LHCN-M2 (cell line): Measurements from ENCODE around the gene CENPN. TPM values are rescaled to one million over a fixed set of nuclear protein-coding genes. Genes with fewer than 3 reads are reported as not detected.

Experiments
- DNase-seq: peaks from one replicate; pipeline ENCODE4 v3.0.0-alpha.2; 2012; ENCODE audit warnings: low read depth
- total RNA-seq: library from RNA; depleted of rRNA; stranded (reverse); fragments of >200 nt; gene quantifications from 2 replicates; pipeline ENCODE4 v1.2.3, GENCODE V29; 2014; rRNA removed

Gene CENPN
- total RNA-seq, 1 experiment from 2014 or later = 73.5 TPM

DNA sequence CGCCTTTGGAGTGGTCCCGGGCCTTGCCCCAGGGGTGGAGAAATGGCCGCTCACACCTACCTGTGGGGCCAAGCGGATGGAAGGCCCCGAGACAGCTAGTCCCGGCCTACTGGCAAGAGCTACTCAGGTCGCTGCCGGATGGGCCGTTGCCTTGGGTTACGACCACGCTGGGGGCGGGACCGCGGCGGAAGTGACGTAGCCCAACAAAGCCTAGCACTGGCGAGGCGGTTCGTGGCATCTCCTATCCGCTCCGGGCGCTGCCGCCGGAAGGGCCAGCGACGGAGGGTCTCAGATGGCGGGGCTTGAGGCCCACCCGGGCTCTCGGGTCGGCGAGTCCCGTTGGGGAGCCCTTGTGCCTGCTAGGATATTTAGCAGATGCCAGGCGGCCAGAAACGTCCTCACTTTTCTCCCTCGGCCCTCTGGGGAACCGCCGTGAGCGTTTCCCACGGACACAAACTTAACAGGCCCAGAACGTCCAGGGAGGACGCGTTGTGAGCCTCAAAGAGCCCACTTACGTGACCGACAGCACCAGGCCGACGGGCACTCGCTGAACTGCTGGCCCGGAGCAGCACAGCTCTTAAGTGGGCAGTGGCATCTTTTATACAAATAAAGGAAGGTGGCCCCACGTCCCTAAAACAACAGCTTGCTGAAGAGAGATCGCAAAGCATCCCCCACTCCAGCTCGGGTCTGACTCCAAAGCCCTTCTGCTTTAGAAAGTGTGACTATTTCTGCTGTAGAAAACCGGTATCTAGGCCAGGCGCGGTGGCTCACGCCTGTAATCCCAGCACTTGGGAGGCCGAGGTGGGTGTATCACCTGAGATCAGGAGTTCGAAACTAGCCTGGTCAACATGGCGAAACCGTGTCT is 70.3 kb downstream of the CENPN start, which contains the start of gene C16orf46:
TSS of gene C16orf46 (minus strand) at position 163 of the 865 bp plus-strand sequence. CDS start 13,283 bp downstream, outside the sequence.
- peak; percentile 92 for DNase-seq

DNA sequence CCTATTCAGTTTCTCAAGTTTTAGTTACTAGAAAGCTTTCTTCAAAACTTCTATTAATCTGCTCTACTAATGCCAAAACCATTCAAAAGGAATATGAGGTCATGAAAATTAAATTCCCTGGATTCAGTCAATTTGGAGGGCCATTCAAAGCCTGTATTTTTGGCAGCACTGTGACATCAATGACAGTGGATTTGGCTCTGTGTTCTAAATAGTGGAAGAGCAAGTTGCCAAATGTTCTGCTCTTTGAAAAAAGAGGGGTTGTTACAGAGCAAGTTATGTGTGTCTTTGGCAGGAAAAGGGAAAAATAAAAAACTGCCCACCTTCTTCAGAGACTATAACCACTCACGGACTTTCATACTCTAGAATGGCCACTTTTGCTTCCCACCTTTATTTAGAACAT is 73.2 kb downstream of the CENPN start:
- DNase-seq = no peak

DNA sequence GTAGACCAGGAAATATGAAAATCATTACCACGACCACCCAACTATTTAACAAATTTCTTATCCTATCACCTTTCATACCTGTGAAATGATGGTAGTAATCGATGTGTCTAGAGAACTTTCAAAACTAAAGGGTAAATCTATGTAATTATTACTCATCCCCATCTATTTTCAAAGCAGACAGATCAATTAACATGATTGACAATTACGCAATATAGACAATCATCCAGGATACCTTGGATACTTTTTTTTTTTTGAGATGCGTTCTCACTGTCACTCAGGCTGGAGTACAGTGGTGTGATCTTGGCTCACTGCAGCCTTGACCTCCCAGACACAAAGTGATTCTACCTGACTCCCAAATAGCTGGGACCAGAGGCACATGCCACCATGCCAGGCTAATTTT is 74.0 kb downstream of the CENPN start:
- DNase-seq = no peak

Other genes starting within 250 kb of the CENPN start
- 0.26 and 0.34 TPM in 2 replicates for gene CDYL2, start 202.6 kb upstream of the CENPN start, total RNA-seq
- gene CMC2, start 329 bp upstream of the CENPN start, total RNA-seq = 73.2 and 80.8 TPM in 2 replicates
- 36.7 and 41.5 TPM in 2 replicates for gene ATMIN, start 28.6 kb downstream of the CENPN start, total RNA-seq
- 0.58 and 0.63 TPM in 2 replicates for gene C16orf46, start 70.0 kb downstream of the CENPN start, total RNA-seq
- 32.3 and 35.0 TPM in 2 replicates for gene GCSH, start 89.2 kb downstream of the CENPN start, total RNA-seq
- not detected in 2 replicates for gene BCO1, start 231.5 kb downstream of the CENPN start, total RNA-seq